ENCODE data around the gene ORM2.

ORM2 gene

DNA sequence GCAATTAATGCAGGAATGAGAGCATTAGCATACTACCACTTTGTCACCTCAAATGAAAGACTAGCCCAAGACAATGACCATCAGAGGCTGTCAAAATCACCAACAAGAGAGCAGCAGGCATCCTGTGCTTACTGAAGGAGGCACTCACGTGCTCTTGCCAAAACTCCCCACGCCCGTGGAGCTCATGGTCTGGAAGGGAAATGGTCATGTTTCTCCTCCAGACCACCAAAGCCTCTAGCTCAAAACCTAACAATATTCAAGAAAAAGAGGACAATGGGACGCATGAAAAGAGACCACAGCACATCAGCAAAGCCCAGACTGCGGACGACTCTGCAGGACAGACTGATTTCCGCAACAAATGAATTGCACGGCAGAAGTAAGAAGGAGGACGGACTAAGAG, 45.3 kb downstream of the ORM2 start:
- Histone ChIP-seq H3K9me2 (replicated peaks; ENCODE audit: low read depth, low read length) (no peaks in the 10 kb centered on the region), H2AFZ (ENCODE audit: low read length) (no peak overlapping the region), H3K4me1 (ENCODE audit: insufficient read depth, low read length, poor library complexity, severe bottlenecking) (peaks cover 74% of the 10 kb centered on the region), H3K27me3 (ENCODE audit: insufficient read depth, low read length, poor library complexity, severe bottlenecking) (no peaks in the 10 kb centered on the region), H3K36me3 (ENCODE audit: insufficient read depth, low read length) (peaks cover 59% of the 10 kb centered on the region), H3F3A (ENCODE audit: low read depth) (peaks cover 13% of the 10 kb centered on the region; the same call in 1 of the 2 replicates), H3K4me2 (ENCODE audit: low read depth, low read length, poor library complexity, severe bottlenecking) (peak overlapping the region; percentile 25), H4K20me1 (ENCODE audit: insufficient read depth, low read length, poor library complexity, severe bottlenecking) (peaks cover 15% of the 10 kb centered on the region), H3K9me3 (ENCODE audit: insufficient read depth, low read depth, low read length) (no peaks in the 10 kb centered on the region), H3K4me3 (ENCODE audit: low read length, poor library complexity, severe bottlenecking) (no peak overlapping the region), H3K9ac (ENCODE audit: low read depth, low read length, poor library complexity, severe bottlenecking) (peak overlapping the region; percentile 30), H3K79me2 (ENCODE audit: insufficient read depth, low read length) (peaks cover 73% of the 10 kb centered on the region)
- TF ChIP-seq, protein P1, sequence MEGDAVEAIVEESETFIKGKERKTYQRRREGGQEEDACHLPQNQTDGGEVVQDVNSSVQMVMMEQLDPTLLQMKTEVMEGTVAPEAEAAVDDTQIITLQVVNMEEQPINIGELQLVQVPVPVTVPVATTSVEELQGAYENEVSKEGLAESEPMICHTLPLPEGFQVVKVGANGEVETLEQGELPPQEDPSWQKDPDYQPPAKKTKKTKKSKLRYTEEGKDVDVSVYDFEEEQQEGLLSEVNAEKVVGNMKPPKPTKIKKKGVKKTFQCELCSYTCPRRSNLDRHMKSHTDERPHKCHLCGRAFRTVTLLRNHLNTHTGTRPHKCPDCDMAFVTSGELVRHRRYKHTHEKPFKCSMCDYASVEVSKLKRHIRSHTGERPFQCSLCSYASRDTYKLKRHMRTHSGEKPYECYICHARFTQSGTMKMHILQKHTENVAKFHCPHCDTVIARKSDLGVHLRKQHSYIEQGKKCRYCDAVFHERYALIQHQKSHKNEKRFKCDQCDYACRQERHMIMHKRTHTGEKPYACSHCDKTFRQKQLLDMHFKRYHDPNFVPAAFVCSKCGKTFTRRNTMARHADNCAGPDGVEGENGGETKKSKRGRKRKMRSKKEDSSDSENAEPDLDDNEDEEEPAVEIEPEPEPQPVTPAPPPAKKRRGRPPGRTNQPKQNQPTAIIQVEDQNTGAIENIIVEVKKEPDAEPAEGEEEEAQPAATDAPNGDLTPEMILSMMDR (conservative IDR thresholded peaks at IDR 0.05; ENCODE audit: low read length), result peak; percentile 27
- no peak for TF ChIP-seq EZH2phosphoT487 (IDR thresholded peaks at IDR 0.05; ENCODE audit: borderline replicate concordance)

DNA sequence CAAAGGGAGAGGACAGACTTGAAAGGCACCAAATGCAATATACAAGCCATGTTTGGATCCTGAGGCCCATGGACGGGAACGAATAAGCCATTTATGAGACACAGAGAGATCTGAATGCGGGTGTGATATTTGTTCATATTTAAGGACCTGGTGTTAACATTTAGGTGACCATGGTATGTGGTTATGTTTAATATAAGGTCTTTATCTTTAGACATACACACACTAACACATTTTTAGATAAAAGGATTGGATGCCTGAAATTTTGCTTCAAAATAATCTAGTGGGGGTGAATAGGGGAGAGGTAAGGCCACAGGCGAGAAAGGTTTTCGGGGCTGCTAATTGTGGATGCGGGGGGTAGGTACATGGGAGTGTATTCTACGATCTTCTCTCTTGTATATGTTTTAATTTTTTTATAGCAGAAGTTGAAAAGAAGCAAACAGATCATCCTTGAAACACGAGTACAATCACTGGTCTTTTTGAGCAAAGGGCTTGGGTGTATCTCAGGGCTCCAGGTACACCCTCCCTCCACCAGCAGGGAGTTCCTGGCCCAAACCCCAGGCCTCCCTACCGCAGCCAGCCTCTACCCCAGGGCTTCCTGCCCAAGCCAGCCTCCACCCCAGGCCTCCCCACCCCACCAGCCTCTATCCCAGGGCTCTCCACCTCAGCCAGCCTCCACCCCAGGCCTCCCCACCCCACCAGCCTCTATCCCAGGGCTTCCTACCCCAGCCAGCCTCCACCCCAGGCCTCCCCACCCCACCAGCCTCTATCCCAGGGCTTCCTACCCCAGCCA, 45.9 kb downstream of the ORM2 start:
- TF ChIP-seq EZH2phosphoT487 (IDR thresholded peaks at IDR 0.05; ENCODE audit: borderline replicate concordance), result no peak
- TF ChIP-seq, protein P1 (conservative IDR thresholded peaks at IDR 0.05; ENCODE audit: low read length), result no peak
- H3K4me2 ChIP-seq (ENCODE audit: low read depth, low read length, poor library complexity, severe bottlenecking), result peak overlapping the region; percentile 25
- H3K9ac ChIP-seq (ENCODE audit: low read depth, low read length, poor library complexity, severe bottlenecking), result peak overlapping the region; percentile 30
- H3K9me2 ChIP-seq (replicated peaks; ENCODE audit: low read depth, low read length), result no peaks in the 10 kb centered on the region
- no peak overlapping the region for H2AFZ ChIP-seq (ENCODE audit: low read length)
- no peaks in the 10 kb centered on the region for H3K27me3 ChIP-seq (ENCODE audit: insufficient read depth, low read length, poor library complexity, severe bottlenecking)
- peaks cover 60% of the 10 kb centered on the region for H3K36me3 ChIP-seq (ENCODE audit: insufficient read depth, low read length)
- H3K79me2 ChIP-seq (ENCODE audit: insufficient read depth, low read length), result peaks cover 73% of the 10 kb centered on the region
- H3K4me3 ChIP-seq (ENCODE audit: low read length, poor library complexity, severe bottlenecking), result no peak overlapping the region
- H4K20me1 ChIP-seq (ENCODE audit: insufficient read depth, low read length, poor library complexity, severe bottlenecking), result peaks cover 20% of the 10 kb centered on the region
- H3K9me3 ChIP-seq (ENCODE audit: insufficient read depth, low read depth, low read length), result no peaks in the 10 kb centered on the region
- H3F3A ChIP-seq (ENCODE audit: low read depth), result peaks cover 13% of the 10 kb centered on the region; the same call in 1 of the 2 replicates
- H3K4me1 ChIP-seq (ENCODE audit: insufficient read depth, low read length, poor library complexity, severe bottlenecking), result peaks cover 68% of the 10 kb centered on the region

GRCh38 chr9:114376586-114377445, 47.1 kb downstream of the ORM2 start:
- H3K4me3 ChIP-seq (ENCODE audit: low read length, poor library complexity, severe bottlenecking), result no peak overlapping the region
- no peaks in the 10 kb centered on the region for H3K9me2 ChIP-seq (replicated peaks; ENCODE audit: low read depth, low read length)
- no peak overlapping the region for H3K4me2 ChIP-seq (ENCODE audit: low read depth, low read length, poor library complexity, severe bottlenecking)
- TF ChIP-seq, protein P1 (conservative IDR thresholded peaks at IDR 0.05; ENCODE audit: low read length), result no peak
- no peak for TF ChIP-seq EZH2phosphoT487 (IDR thresholded peaks at IDR 0.05; ENCODE audit: borderline replicate concordance)
- no peak overlapping the region for H3K9ac ChIP-seq (ENCODE audit: low read depth, low read length, poor library complexity, severe bottlenecking)
- no peaks in the 10 kb centered on the region for H3K27me3 ChIP-seq (ENCODE audit: insufficient read depth, low read length, poor library complexity, severe bottlenecking)
- H3K79me2 ChIP-seq (ENCODE audit: insufficient read depth, low read length), result peaks cover 79% of the 10 kb centered on the region
- H3K4me1 ChIP-seq (ENCODE audit: insufficient read depth, low read length, poor library complexity, severe bottlenecking), result peaks cover 57% of the 10 kb centered on the region
- no peaks in the 10 kb centered on the region for H3K9me3 ChIP-seq (ENCODE audit: insufficient read depth, low read depth, low read length)
- peaks cover 13% of the 10 kb centered on the region; the same call in 1 of the 2 replicates for H3F3A ChIP-seq (ENCODE audit: low read depth)
- peaks cover 20% of the 10 kb centered on the region for H4K20me1 ChIP-seq (ENCODE audit: insufficient read depth, low read length, poor library complexity, severe bottlenecking)
- H3K36me3 ChIP-seq (ENCODE audit: insufficient read depth, low read length), result peaks cover 60% of the 10 kb centered on the region
- H2AFZ ChIP-seq (ENCODE audit: low read length), result no peak overlapping the region

All from Loucy (cell line).